COLO668 (cell line): ENCODE measurements around the gene KLRD1.
"Not testable (repeated sequence)": the region's sequence is repeated elsewhere in the genome, so short reads cannot be mapped to it uniquely, and the experiment has no call there.

Experiments used
- DNase-seq: peaks from one replicate; lab custom pipeline; 2025; ENCODE audit not compliant: unreplicated experiment; lab: John Stamatoyannopoulos, UW

Gene KLRD1

GRCh38 chr12:10336196-10336595 is 28.5 kb downstream of the KLRD1 start:
- not testable (repeated sequence) for DNase-seq

- not testable (repeated sequence) for DNase-seq
Measured at GRCh38 chr12:10338470-10338869, 30.8 kb downstream of the KLRD1 start.

DNA sequence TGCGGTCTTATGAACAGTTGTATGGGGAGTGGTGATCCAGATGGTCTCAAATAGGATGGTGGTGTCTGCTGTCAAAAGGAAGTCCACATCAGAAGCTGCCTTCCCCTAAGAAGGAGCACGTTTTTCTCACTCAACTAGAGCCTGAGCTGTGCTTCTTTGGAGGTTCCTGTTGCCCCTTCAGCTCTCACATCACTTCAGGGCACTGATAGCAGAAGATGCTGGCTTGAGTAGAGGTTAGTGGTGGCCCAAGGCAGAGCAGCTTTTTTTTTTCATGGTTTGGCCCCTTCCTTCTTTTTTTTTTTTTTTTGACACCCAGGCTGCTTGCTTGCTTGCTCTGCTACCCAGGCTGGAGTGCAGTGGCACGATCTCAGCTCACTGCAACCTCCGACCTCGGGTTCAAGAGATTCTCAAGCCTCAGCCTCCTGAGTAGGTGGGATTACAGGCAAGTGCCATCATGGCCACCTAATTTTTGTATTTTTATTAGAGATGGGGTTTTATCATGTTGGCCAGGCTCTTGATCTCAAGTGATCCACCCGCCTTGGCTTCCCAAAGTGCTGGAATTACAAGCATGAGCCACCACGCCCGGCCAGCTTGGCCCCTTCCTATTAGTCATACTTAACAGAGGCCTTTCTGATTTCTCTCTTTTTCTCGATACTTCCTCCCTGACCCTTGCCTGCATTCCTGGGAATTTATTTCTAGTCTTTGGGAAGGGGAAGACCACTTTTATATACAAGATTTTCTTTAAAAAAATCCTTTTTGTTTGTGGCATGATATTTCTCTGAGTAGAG is 31.6 kb downstream of the KLRD1 start:
- DNase-seq: no peak

- DNase-seq: not testable (repeated sequence)
Measured at GRCh38 chr12:10340946-10341345, 33.3 kb downstream of the KLRD1 start.

DNA sequence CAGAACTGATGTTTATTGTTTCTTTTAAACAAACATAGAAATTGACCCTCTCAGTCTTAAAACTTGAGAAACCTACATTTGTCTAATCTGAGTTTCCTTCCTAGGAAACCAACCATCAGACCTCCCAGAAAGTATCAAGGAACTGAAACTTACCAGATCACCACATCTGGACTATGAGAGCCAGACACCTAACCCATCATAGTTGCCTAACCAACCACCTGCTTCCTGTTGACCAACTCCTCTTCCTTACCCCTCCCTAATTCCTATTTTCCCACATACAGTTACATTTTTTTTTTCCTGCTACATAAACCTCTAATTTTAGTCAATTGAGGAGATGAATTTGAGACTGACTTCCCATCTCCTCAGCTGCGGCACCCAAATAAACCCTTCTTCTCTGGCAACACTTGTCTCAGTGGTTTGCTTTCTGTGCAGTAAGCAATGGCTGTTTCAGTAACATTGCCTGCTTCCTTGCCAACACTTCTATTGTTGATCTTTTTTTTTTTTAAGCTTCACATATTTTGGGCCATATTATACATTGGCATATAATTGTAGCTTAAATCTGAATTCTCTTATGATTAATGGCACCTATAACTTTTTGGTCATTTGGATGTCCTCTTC is 34.3 kb downstream of the KLRD1 start:
- DNase-seq: no peak

- DNase-seq: not testable (repeated sequence)
Measured at GRCh38 chr12:10351457-10351856, 43.8 kb downstream of the KLRD1 start.

- DNase-seq: peak; percentile 29
Measured at GRCh38 chr12:10354071-10354470, 46.4 kb downstream of the KLRD1 start.

- DNase-seq: peak; percentile 57
Measured at GRCh38 chr12:10354502-10354901, 46.8 kb downstream of the KLRD1 start.

GRCh38 chr12:10358131-10358530 is 50.5 kb downstream of the KLRD1 start:
- no peak for DNase-seq

GRCh38 chr12:10358969-10359368 is 51.3 kb downstream of the KLRD1 start:
- no peak for DNase-seq

GRCh38 chr12:10361084-10361483 is 53.4 kb downstream of the KLRD1 start:
- DNase-seq: no peak

- DNase-seq: no peak
Measured at GRCh38 chr12:10361622-10362021, 54.0 kb downstream of the KLRD1 start.

GRCh38 chr12:10362325-10362724 is 54.7 kb downstream of the KLRD1 start:
- peak; percentile 3 for DNase-seq

GRCh38 chr12:10362828-10363657 is 55.4 kb downstream of the KLRD1 start:
- DNase-seq: no peak

GRCh38 chr12:10363658-10363913 is 55.9 kb downstream of the KLRD1 start:
- no peak for DNase-seq

GRCh38 chr12:10363914-10364814 is 56.5 kb downstream of the KLRD1 start:
- DNase-seq: peak; percentile 46

DNA sequence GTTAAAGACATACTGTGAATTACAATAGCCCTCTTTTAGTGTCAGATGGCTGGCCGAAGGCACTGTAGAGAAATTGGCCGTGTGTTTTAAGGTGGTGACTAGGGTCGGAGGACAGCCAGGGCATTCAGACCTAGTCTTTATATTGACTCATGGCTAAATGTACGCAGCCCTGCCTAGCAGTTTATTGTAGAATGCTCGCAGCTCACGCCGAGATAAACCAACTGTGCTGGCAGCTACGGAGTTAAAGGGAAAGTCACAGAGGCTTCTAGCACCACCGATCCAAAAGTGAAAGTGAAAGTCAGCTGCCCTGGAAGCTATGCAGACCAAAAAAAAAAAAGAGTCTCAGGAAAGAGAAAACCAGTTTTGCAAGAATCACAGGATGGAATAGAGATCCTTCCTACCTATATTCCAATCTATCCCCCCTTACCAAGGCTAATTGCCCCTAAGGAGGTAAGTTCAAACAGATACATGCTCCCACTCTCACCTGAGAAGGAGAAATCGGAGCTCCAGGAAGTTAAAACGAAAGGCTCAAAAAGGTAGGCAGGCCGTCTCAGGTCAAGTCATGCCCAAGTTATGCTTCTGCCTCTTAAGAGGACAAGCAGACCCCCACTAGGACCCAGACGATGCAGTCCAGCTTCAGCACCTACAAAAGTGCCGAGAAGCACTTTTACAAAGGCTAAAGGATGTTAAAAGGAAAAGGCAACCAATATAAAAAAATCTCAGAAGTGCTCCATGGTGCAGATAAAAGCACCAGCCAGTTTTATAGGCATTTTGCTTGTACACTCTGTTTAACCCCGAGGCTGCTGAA is 57.3 kb downstream of the KLRD1 start:
- peak; percentile 55 for DNase-seq

DNA sequence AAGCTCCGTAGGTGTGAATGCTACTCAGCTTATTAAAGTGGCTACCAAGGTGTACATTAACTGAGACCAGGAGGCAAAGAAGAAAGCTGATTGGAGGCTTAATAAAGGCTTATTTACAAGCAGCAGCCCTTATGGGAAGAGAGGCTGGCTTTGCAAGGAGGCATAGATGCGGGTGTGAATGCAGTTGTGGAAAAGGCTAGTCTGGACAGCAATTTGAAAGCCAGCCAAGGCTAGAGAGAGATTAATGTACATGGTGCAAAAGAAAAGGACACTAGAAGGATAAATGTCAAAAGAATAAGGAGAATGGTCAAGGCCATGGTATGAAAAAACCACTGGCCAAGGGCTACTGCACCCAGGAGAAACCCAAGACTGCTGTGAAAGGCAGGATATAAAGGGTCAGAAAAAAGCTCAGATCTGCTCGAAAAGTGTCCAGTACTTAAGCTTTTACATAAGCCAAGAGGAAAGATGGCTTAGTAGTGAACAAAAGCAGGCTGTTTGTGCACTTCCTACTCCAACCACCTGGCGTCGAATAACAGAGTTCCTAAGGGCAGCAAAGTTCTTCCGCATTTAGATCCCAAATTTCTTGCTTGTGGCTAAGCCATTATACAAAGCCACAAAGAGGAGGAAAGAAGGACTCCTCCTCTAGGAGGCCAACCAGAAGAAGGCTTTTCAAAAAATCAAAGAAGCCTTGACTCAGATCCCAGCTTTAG is 58.2 kb downstream of the KLRD1 start:
- no peak for DNase-seq

GRCh38 chr12:10366875-10367274 is 59.2 kb downstream of the KLRD1 start:
- no peak for DNase-seq
